NCI-H1417 (cell line): Measurements from ENCODE around the gene USP36.
"Not testable (repeated sequence)": the region's sequence is repeated elsewhere in the genome, so short reads cannot be mapped to it uniquely, and the experiment has no call there.

Experiments
- DNase-seq, 3 experiments: peaks; one replicate each; lab custom pipeline; 2025; lab: John Stamatoyannopoulos, UW

Gene USP36

DNA sequence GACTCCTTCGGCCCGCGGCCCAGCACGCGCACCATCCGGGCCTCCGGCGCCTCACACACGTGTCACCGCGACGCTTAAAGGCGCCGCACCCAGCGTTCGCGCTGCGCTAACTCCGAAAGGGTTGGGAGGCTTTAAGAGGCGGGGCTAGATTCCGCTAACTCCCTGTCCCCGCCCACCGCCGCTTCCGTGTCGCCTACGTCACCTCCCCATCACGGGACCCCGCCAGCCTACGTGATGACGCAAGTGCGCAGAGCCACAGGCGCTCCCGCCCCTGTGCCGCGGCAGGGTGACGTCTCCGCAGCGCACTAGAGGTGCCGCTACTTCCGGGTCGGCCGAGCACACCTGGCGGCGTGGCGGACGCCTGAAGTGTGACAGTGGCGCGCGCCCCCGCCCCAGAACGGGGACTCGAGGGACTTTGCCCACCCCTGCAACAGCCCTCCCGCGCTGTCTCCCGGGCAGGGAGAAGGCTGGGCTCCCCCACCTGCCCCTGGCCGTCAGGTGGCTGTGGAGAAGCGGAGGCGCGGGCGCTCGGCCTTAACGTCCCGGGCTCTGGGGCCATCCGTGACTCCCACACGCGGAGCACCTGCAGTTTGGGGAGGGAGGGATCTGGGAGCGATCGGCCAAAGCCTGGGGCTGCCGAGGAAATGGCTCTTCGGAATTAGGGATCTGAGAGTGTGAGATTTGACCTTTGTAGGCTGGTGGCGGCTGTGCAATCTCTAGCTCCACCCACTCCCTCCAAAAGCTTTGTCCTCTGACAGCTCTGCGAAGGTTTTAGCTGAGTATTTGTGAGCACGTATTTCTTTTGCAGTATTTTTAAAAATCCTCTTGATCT is at the start of gene USP36:
USP36 (minus strand) TSS at position 35 of the 832 bp plus-strand sequence. CDS start 4,451 bp downstream, outside the sequence.
- DNase-seq = peak; percentile 99 to 100 (median 99)

GRCh38 chr17:78890096-78890495 is 49.5 kb upstream of the USP36 start:
- DNase-seq = not testable (repeated sequence)

DNA sequence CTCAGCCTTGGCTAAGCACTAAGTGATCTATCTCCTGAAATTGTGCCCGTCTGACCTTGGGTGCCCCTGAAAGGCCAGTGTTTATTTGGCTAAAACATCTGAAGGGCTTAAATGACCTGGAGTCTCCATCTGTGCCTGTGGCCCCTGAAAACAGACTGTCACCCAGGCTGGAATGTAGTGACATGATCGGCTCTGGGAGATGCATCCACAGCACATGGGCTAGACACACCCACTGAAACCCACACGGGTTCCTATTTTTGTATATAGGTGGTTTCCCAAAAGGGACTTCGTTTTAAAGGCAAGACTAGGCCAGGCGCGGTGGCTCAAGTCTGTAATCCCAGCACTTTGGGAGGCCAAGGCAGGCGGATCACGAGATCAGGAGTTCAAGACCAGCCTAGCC is 48.9 kb upstream of the USP36 start:
- no peak for DNase-seq

- DNase-seq = peak in 2 of 3 experiments; percentile 18 to 43
These were observed 48.4 kb upstream of the USP36 start for GRCh38 chr17:78888941-78889518.

- DNase-seq = no peak
These were observed 46.3 kb upstream of the USP36 start for GRCh38 chr17:78886954-78887353.

- no peak for DNase-seq
These were observed 45.3 kb upstream of the USP36 start for GRCh38 chr17:78885956-78886355.

GRCh38 chr17:78884876-78885667 is 44.5 kb upstream of the USP36 start:
- no peak for DNase-seq

- DNase-seq = no peak
These were observed 43.7 kb upstream of the USP36 start for GRCh38 chr17:78884148-78884825.

- peak; percentile 58 to 92 (median 82) for DNase-seq
These were observed 43.0 kb upstream of the USP36 start for GRCh38 chr17:78883533-78884131.

DNA sequence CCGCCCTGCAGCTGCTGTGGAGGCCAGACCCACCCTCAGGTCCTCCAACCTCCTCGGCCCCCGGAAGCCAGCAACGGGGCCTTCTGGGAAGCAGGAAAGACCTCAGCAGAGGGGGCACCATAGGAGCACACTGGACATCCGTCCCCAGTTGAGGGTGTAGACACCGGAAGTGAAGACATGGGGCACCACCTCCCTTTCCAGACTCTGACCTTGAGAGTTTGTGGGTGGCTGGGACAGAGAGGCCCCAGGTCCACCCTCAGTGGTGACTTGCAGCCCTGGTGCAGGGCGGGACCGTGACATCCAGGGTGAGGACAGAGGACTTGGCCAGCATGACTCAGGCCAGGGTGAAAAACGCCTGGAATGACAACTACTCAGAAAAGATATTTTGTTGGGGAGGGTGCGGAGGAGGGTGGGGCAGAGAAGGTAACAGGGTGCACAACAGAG is 42.5 kb upstream of the USP36 start:
- peak in 1 of 3 experiments; percentile 61 for DNase-seq

DNA sequence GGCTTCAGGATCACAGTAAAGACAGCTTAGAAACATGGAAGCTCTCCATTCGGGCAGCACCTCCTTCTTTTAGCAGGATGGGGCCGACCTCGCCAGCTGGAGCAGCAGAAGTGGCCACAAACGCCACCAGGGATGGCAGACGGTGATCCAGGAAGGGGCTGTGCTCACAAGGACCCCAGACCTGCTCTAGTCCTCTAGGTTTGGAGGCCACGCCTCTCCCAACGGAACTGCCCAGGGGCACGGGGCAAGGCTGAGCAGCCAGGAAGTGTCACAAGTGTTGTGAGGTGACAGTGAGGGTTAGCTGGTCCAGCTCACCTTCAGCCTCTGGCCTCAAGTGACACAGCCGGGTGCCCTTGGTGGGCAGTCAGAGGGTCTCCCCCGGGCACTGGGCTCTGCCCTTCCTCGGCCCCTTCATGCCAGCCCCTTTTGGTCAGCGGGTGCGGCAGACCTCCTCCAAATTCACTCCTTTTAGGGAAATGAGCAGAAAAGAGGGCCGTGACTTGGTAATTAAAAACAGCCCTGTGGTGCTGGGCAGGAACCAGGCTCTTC is 42.0 kb upstream of the USP36 start:
- no peak for DNase-seq

- no peak for DNase-seq
These were observed 39.1 kb upstream of the USP36 start for GRCh38 chr17:78879635-78880186.

DNA sequence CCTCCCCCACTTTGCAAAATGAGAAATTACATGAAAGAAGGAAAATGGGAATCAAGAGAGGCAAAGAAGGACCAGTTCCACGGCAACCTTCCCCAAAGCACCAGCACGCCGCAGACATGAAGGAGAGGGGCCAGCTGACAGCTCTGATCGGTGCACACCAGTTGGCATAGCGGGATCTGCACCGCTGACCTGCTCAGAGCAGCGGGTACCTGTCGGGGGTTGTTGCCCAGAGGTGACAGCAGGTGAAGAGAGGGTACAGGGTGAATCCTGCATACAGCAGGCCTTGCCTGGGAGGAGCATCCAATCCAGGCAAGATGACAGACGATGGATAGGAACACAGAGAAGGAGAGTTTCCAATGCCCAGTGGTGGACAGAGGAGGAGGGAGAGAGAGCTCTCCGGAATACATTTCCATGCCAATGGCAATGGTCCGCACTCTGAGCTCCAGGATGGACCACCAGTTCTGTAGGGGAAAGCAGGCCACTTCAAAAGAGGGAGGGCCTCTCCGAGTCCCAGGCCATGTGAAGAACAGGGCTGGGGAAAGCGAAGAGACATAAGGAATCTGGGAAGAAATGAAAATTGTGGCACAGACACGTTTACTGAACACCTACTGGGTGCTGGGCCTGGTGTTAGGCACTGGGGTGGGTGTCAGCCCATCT is 38.4 kb upstream of the USP36 start:
- DNase-seq = no peak

DNA sequence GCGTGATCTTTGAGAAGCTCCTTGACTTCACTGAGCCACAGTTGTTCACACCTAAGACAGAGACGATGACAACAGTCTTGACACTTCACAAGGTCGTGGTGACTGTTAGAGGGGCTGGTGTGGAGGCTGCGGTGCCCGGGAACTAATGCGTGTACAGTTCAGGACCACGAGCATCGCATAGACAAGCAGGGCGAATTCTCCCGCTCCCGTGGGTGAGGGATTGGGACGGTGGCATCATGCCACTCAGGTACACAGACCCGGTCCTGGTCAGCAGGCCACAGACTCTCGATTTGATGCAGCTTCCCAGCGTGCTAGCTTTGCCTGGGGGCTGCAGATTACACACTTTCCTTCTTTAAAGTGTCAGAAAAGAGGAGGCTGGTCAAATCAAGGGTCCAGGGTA is 37.6 kb upstream of the USP36 start:
- no peak for DNase-seq

DNA sequence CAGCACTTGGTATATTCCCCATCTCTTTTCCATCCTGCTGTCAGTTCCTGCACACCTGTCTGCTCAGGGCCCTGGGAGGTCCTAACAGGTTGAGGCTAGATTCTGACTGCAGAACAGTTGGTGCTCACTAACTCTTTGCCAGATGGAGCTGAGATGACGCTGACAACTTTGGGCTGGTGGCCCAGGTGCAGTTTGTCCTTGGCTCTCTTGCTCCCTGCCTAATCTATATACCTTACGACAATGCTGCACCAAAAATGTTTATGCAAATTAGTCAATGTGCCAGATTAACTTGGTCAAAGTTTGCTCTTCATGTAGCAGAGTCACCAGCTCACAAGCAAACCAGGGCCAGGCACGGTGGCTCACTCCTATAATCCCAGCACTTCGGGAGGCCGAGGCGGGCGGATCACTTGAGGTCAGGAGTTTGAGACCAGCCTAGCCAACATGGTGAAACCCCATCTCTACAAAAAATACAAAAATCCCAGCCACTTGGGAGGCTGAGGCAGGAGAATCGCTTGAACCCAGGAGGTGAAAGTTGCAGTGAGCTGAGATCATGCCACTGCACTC is 36.4 kb upstream of the USP36 start:
- DNase-seq = not testable (repeated sequence)

- no peak for DNase-seq
These were observed 35.5 kb upstream of the USP36 start for GRCh38 chr17:78876094-78876597.

DNA sequence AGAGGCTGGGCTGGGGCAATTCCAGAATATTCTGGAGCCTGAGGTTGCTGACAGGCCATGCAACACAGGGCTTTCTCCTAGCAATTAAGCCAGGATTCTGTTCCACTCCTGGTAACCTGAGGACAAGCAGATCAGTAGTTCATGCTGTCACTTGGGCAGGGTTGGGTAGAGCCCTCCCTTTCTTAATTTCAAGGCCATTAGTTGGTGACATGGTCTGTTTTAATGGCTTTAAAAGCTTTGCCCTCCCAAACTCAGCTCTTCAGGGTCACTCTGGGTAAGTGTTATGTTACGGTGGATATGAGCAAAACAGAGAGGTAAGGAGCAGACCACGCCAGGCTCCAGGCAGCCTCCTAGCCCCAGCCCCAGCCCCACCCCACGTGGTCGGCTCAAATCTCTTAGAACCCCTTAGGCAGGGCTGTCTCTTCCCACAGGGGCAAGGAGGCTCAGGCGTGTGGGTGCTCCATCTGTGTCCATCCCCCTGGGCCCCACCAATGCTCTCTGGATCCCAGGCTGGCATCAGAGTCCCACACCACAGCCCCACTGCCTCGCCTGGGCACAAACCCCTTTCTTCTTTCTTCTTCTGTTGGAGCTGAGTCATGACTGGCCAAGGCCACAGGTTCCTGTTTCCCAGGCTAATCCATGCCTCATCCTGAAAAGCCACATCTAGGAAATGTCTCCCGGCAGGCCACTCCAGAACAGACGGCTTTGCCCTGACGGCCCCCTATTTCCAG is 34.9 kb upstream of the USP36 start:
- DNase-seq = peak in 2 of 3 experiments; percentile 7 to 41

GRCh38 chr17:78873519-78874340 is 33.1 kb upstream of the USP36 start:
- DNase-seq = no peak
